Measurements from ENCODE around the gene OVAAL. TPM values are rescaled to one million over a fixed set of nuclear protein-coding genes. Genes with fewer than 3 reads are reported as not detected.

OVAAL gene
- total and polyA plus RNA-seq, 2 donors (not counting 1 experiment from before 2014, with no cell fraction given): not detected

GRCh38 chr1:180565121-180565871 is 6.5 kb downstream of the OVAAL start:
- no peaks in the 10 kb centered on the region for H3K79me2 ChIP-seq (ENCODE audit: control insufficient read depth, insufficient read depth, low read length)
- H4K20me1 ChIP-seq (ENCODE audit: control insufficient read depth, extremely low read depth, insufficient read depth, low read length): no peaks in the 10 kb centered on the region
- no peak overlapping the region for H2AFZ ChIP-seq (ENCODE audit: low read length)
- DNase-seq (ENCODE audit: low read depth in 2 of 2): no peak
- no peaks in the 10 kb centered on the region for H3K27me3 ChIP-seq (ENCODE audit: control insufficient read depth, insufficient read depth, low read length)
- H3K27ac ChIP-seq (ENCODE audit: insufficient read depth, low read length): no peak overlapping the region
- H3K9ac ChIP-seq (ENCODE audit: insufficient read depth, low read length): no peak overlapping the region
- peaks cover 7% of the 10 kb centered on the region for H3K4me1 ChIP-seq (ENCODE audit: control insufficient read depth, extremely low read depth, insufficient read depth, low read length)
- H3K4me3 ChIP-seq (replicated peaks in 1 of 4; ENCODE audit: control extremely low read depth in 1 of 4, insufficient read depth in 1 of 4, low read depth in 3 of 4, low read length in 4 of 4): no peak overlapping the region
- no peak for TF ChIP-seq CTCF (conservative IDR thresholded peaks at IDR 0.05 in 1 of 2, IDR thresholded peaks at IDR 0.05 in 1 of 2; ENCODE audit: low read depth in 1 of 2, low read length in 2 of 2)
- TF ChIP-seq EZH2 (IDR thresholded peaks at IDR 0.05; ENCODE audit: low read length, missing control alignments): no peak
- H3K36me3 ChIP-seq (ENCODE audit: control insufficient read depth, insufficient read depth, low read length): no peaks in the 10 kb centered on the region
- H3K9me3 ChIP-seq (ENCODE audit: control insufficient read depth, insufficient read depth, low read depth, low read length): no peaks in the 10 kb centered on the region
- no peak overlapping the region for H3K4me2 ChIP-seq (ENCODE audit: extremely low read depth, insufficient read depth, low read length)

- Histone ChIP-seq H4K20me1 (ENCODE audit: control insufficient read depth, extremely low read depth, insufficient read depth, low read length) (no peaks in the 10 kb centered on the region), H3K27ac (ENCODE audit: insufficient read depth, low read length) (no peak overlapping the region), H3K9ac (ENCODE audit: insufficient read depth, low read length) (no peak overlapping the region), H3K4me2 (ENCODE audit: extremely low read depth, insufficient read depth, low read length) (no peak overlapping the region), H3K4me1 (ENCODE audit: control insufficient read depth, extremely low read depth, insufficient read depth, low read length) (peaks cover 7% of the 10 kb centered on the region), H2AFZ (ENCODE audit: low read length) (no peak overlapping the region), H3K79me2 (ENCODE audit: control insufficient read depth, insufficient read depth, low read length) (no peaks in the 10 kb centered on the region), H3K27me3 (ENCODE audit: control insufficient read depth, insufficient read depth, low read length) (no peaks in the 10 kb centered on the region), H3K9me3 (ENCODE audit: control insufficient read depth, insufficient read depth, low read depth, low read length) (no peaks in the 10 kb centered on the region), H3K4me3 (replicated peaks in 1 of 4; ENCODE audit: control extremely low read depth in 1 of 4, insufficient read depth in 1 of 4, low read depth in 3 of 4, low read length in 4 of 4) (no peak overlapping the region), H3K36me3 (ENCODE audit: control insufficient read depth, insufficient read depth, low read length) (no peaks in the 10 kb centered on the region)
- no peak for TF ChIP-seq CTCF (conservative IDR thresholded peaks at IDR 0.05 in 1 of 2, IDR thresholded peaks at IDR 0.05 in 1 of 2; ENCODE audit: low read depth in 1 of 2, low read length in 2 of 2)
- no peak for TF ChIP-seq EZH2 (IDR thresholded peaks at IDR 0.05; ENCODE audit: low read length, missing control alignments)
- no peak for DNase-seq (ENCODE audit: low read depth in 2 of 2)
These were observed 7.3 kb downstream of the OVAAL start for GRCh38 chr1:180566026-180566425.

- Histone ChIP-seq H3K4me1 (ENCODE audit: control insufficient read depth, extremely low read depth, insufficient read depth, low read length) (peaks cover 11% of the 10 kb centered on the region), H3K4me3 (replicated peaks in 1 of 4; ENCODE audit: control extremely low read depth in 1 of 4, insufficient read depth in 1 of 4, low read depth in 3 of 4, low read length in 4 of 4) (no peak overlapping the region), H2AFZ (ENCODE audit: low read length) (no peak overlapping the region), H3K36me3 (ENCODE audit: control insufficient read depth, insufficient read depth, low read length) (no peaks in the 10 kb centered on the region), H3K79me2 (ENCODE audit: control insufficient read depth, insufficient read depth, low read length) (no peaks in the 10 kb centered on the region), H3K9ac (ENCODE audit: insufficient read depth, low read length) (no peak overlapping the region), H3K4me2 (ENCODE audit: extremely low read depth, insufficient read depth, low read length) (no peak overlapping the region), H3K27ac (ENCODE audit: insufficient read depth, low read length) (no peak overlapping the region), H3K27me3 (ENCODE audit: control insufficient read depth, insufficient read depth, low read length) (no peaks in the 10 kb centered on the region), H4K20me1 (ENCODE audit: control insufficient read depth, extremely low read depth, insufficient read depth, low read length) (no peaks in the 10 kb centered on the region), H3K9me3 (ENCODE audit: control insufficient read depth, insufficient read depth, low read depth, low read length) (no peaks in the 10 kb centered on the region)
- DNase-seq (ENCODE audit: low read depth in 2 of 2): no peak
- no peak for TF ChIP-seq CTCF (conservative IDR thresholded peaks at IDR 0.05 in 1 of 2, IDR thresholded peaks at IDR 0.05 in 1 of 2; ENCODE audit: low read depth in 1 of 2, low read length in 2 of 2)
- TF ChIP-seq EZH2 (IDR thresholded peaks at IDR 0.05; ENCODE audit: low read length, missing control alignments): no peak
These were observed 7.7 kb downstream of the OVAAL start for GRCh38 chr1:180566495-180566894.

Measured in fibroblast of lung (primary cell).